CD4-positive, CD25-positive, alpha-beta regulatory T cell (primary cell): ENCODE data around the gene EIF2D. TPM values are rescaled to one million over a fixed set of nuclear protein-coding genes. Genes with fewer than 3 reads are reported as not detected.
A peak's percentile ranks its signal among the peaks of the same experiment; 100 is the strongest.

ENCODE experiments used
- ATAC-seq, 2 donors: fragments of 150-1000 bp; cut with Tn5 transposase; one replicate each; pipeline ENCODE4 v1.10.0; 2021; ENCODE audit warnings: low read depth in 2 of 2, moderate number of reproducible peaks in 2 of 2, moderate library complexity in 1 of 2
- DNase-seq, 3 donors: peaks; one replicate each; pipeline versions ENCODE4 v3.0.0 to v3.0.0-alpha.2; 2012 to 2022; ENCODE audit warnings: mixed read lengths in 1 of 3
- H3K27ac ChIP-seq: one replicate; pipeline ENCODE4 v1.7.0; 2013; ENCODE audit warnings: mild to moderate bottlenecking, low read length; ENCODE audit not compliant: insufficient read depth, poor library complexity, severe bottlenecking
- H3K27me3 ChIP-seq: one replicate; pipeline ENCODE4 v1.7.0; 2013; ENCODE audit warnings: low read length; ENCODE audit not compliant: control insufficient read depth, insufficient read depth
- H3K36me3 ChIP-seq: one replicate; pipeline ENCODE4 v1.7.0; 2013; ENCODE audit warnings: mild to moderate bottlenecking, low read length, moderate library complexity; ENCODE audit not compliant: control insufficient read depth, insufficient read depth
- H3K4me1 ChIP-seq: 2 replicates; pipeline ENCODE4 v1.7.0; 2013; ENCODE audit warnings: mild to moderate bottlenecking, low read length; ENCODE audit not compliant: insufficient read depth, control insufficient read depth, poor library complexity, severe bottlenecking
- H3K4me3 ChIP-seq: one replicate; pipeline ENCODE4 v1.7.0; 2013; ENCODE audit warnings: low read depth, mild to moderate bottlenecking, low read length, moderate library complexity
- H3K9me3 ChIP-seq, 2 experiments: 1 replicate in 1 of 2; 2 replicates in 1 of 2; pipeline ENCODE4 v1.7.0; 2013; ENCODE audit warnings: low read length in 2 of 2, mild to moderate bottlenecking in 1 of 2, moderate library complexity in 1 of 2; ENCODE audit not compliant: control insufficient read depth in 2 of 2
- H3K27ac Mint-ChIP-seq, 3 donors: one replicate each; pipeline ENCODE4 v1.8.0; 2020 to 2022; ENCODE audit warnings: mild to moderate bottlenecking in 3 of 3, mixed read lengths in 3 of 3, moderate library complexity in 2 of 3
- H3K27me3 Mint-ChIP-seq: one replicate; pipeline ENCODE4 v1.8.0; 2022; ENCODE audit warnings: mild to moderate bottlenecking, mixed read lengths
- H3K36me3 Mint-ChIP-seq: one replicate; pipeline ENCODE4 v1.8.0; 2020; ENCODE audit warnings: mixed read lengths
- H3K4me1 Mint-ChIP-seq, 4 donors: one replicate each; pipeline ENCODE4 v1.8.0; 2020 to 2022; ENCODE audit warnings: mixed read lengths in 4 of 4, mild to moderate bottlenecking in 1 of 4
- H3K4me3 Mint-ChIP-seq, 4 donors: one replicate each; pipeline ENCODE4 v1.8.0; 2020 to 2022; ENCODE audit warnings: mild to moderate bottlenecking in 4 of 4, mixed read lengths in 4 of 4, moderate library complexity in 3 of 4
- H3K9me3 Mint-ChIP-seq, 7 donors: one replicate each; pipeline ENCODE4 v1.8.0; 2020 to 2022; ENCODE audit warnings: mixed read lengths in 7 of 7, mild to moderate bottlenecking in 3 of 7, moderate library complexity in 2 of 7
- polyA plus RNA-seq, 4 donors: library from polyadenylated mRNA; unstranded; fragments of 300-500 nt; fragmentation: Illumina TruSeq; gene quantifications; one replicate each; pipeline ENCODE4 v1.2.3, GENCODE V29; 2021
- total RNA-seq: library from RNA; stranded (reverse); gene quantifications from one replicate; pipeline ENCODE4 v1.2.3, GENCODE V29; 2022

The EIF2D gene
- total and polyA plus RNA-seq, 5 donors from 2014 or later, result 21.3 to 35.7 (median 29.8) TPM

GRCh38 chr1:206655471-206655882 is 43.2 kb upstream of the EIF2D start:
- Histone ChIP-seq H3K9me3 (no peaks in the 10 kb centered on the region), H3K4me1 (no peaks in the 10 kb centered on the region), H3K27ac (no peak overlapping the region), H3K27me3 (peaks cover 12% of the 10 kb centered on the region), H3K36me3 (no peaks in the 10 kb centered on the region), H3K4me3 (no peak overlapping the region)
- H3K4me3 Mint-ChIP-seq, result no peak overlapping the region
- no peaks in the 10 kb centered on the region for H3K36me3 Mint-ChIP-seq
- peaks cover 26% of the 10 kb centered on the region for H3K27me3 Mint-ChIP-seq
- H3K27ac Mint-ChIP-seq, result no peak overlapping the region
- DNase-seq, result no peak
- peaks cover 0 to 4% (median 1%) of the 10 kb centered on the region in 4 donors for H3K4me1 Mint-ChIP-seq
- no peaks in the 10 kb centered on the region for H3K9me3 Mint-ChIP-seq
- no peak for ATAC-seq

DNA sequence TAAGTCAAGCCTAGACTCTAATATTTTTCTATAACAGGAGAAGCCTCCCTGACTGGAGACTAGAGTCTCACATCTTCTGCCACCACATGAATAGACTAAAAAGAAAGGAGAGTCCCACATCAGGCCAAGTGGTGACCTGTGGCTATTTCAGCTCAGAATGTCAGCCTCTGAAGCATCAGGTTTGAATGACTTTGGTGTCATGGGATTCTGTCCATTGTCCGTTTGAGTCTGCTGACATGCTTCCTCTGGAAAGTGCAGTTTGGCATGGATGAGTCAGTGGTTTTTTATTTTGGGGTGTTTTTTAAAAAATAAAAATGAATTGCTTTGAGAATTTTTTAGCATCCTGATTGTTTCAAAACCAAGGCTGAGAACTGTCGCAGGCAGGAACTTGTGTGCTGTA is 42.6 kb upstream of the EIF2D start:
- H3K9me3 Mint-ChIP-seq, result no peaks in the 10 kb centered on the region
- H3K36me3 Mint-ChIP-seq, result no peaks in the 10 kb centered on the region
- Histone ChIP-seq H3K9me3 (no peaks in the 10 kb centered on the region), H3K4me1 (no peaks in the 10 kb centered on the region), H3K27me3 (peaks cover 12% of the 10 kb centered on the region), H3K27ac (no peak overlapping the region), H3K4me3 (no peak overlapping the region), H3K36me3 (no peaks in the 10 kb centered on the region)
- H3K27ac Mint-ChIP-seq, result no peak overlapping the region
- ATAC-seq, result no peak
- H3K4me1 Mint-ChIP-seq, result peaks cover 0 to 4% (median 1%) of the 10 kb centered on the region in 4 donors
- no peak overlapping the region for H3K4me3 Mint-ChIP-seq
- H3K27me3 Mint-ChIP-seq, result peaks cover 19% of the 10 kb centered on the region
- DNase-seq, result no peak

DNA sequence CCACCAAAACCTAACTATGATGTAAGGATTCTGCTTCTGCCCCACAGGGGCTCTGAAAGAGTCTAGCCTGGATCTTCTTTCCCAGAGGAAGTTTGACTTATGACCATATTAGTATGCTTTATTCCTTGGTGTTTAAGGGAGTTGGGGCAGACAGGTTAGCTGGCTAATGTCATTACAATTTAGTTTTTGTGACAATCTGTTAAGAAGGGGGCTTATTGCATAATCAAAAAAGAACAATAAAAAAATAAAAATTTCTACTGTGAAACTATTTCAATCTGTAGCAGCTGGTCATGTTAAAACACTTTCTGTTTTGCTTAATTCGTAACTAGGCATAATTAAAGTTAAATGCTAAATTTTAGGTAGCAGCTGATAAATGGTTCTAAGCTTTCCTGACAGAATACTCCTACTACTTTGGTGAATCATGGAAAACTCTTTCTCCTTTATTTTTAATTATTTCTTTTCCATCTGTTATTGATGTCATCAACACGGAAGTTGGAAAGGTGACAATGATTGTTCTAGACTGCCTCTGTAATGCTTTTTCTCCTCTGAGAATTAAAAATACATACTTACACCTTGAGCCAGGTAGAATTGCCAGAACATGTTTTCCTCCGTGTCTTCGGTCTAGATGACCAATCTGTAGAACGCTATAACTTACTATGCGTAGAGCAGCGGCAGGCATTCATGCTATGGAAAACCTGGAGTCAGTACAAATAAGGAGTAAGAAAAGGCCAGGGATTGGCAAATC is 41.6 kb upstream of the EIF2D start:
- Mint-ChIP-seq H3K4me3 (no peak overlapping the region), H3K4me1 (peaks cover 0 to 4% (median 1%) of the 10 kb centered on the region in 4 donors), H3K27me3 (peaks cover 12% of the 10 kb centered on the region), H3K27ac (no peak overlapping the region), H3K36me3 (no peaks in the 10 kb centered on the region), H3K9me3 (no peaks in the 10 kb centered on the region)
- DNase-seq, result no peak
- no peak for ATAC-seq
- H3K36me3 ChIP-seq, result no peaks in the 10 kb centered on the region
- H3K4me1 ChIP-seq, result no peaks in the 10 kb centered on the region
- H3K27ac ChIP-seq, result no peak overlapping the region
- no peaks in the 10 kb centered on the region for H3K9me3 ChIP-seq
- H3K4me3 ChIP-seq, result no peak overlapping the region
- peaks cover 12% of the 10 kb centered on the region for H3K27me3 ChIP-seq

DNA sequence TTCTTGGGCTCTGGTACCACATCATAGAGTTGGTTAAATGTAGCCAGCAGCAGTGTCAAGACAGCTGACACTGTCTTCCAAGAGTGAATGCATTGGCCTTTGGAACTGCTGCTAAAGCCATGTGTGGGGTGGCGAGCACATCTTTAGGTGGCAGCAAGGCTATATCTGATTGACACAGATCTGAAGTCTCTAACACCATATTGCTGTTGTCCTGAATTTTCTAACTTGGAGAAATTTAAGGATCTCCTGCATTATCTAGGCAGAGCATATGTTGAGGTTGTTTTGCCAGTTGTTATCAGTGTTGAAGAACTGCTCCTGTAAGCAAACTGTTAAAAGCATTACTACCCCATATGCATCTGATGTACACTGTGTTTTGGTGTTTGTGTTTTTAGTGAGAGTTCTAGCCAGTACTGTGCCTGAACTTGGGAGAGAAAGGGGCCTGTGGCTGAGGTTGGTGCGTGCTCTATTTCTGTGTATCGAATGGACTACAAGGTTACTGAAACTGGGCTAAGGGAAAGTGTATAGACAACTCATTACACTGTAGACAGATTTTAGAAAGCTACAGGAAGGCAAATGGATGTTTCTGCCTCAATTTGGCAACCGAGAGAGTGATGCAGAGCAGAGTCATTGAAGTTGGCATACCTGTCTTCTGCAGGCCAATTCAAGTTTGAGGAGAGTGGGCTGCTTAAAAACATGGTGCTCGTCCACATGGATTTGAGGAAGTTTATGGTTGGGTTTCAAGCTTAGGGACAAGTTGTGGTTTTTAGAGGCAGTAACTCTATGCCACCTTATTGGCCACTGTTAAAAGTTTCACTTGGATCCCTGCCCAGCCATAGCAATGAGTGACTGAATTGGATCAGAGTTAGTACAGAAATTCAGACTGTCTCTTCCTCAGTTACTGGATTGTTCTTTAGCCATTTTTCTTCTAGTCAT is 40.0 kb upstream of the EIF2D start:
- ATAC-seq (no peak), DNase-seq (no peak)
- H3K27me3 ChIP-seq, result peaks cover 4% of the 10 kb centered on the region
- no peaks in the 10 kb centered on the region for H3K9me3 ChIP-seq
- H3K27ac Mint-ChIP-seq, result peak overlapping the region in 1 of 3 donors; percentile 48
- no peaks in the 10 kb centered on the region for H3K4me1 Mint-ChIP-seq
- H3K4me1 ChIP-seq, result no peaks in the 10 kb centered on the region
- H3K36me3 Mint-ChIP-seq, result no peaks in the 10 kb centered on the region
- H3K27ac ChIP-seq, result no peak overlapping the region
- H3K4me3 ChIP-seq, result no peak overlapping the region
- no peak overlapping the region for H3K4me3 Mint-ChIP-seq
- no peaks in the 10 kb centered on the region for H3K36me3 ChIP-seq
- no peaks in the 10 kb centered on the region for H3K9me3 Mint-ChIP-seq
- no peaks in the 10 kb centered on the region for H3K27me3 Mint-ChIP-seq

DNA sequence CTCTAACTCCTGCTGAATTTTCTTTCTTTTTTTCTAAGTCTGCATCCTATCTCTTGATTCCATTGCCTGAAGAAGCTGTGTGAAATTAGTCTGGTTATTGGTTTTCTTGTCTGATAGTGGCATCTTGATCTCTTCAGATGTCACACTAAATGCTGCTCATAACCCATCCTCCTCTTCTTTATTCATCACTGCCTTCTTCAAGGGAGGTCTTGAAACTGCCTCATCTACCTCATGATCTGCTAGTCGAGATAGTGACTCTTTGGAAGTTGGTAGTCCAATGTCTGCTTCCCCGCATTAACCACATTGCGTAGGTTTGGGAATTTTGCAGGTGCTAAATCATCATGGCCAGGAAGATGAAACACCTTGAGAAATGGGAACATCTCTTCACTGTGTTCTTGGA is 38.7 kb upstream of the EIF2D start:
- H3K27ac Mint-ChIP-seq, result no peak overlapping the region
- Histone ChIP-seq H3K27ac (no peak overlapping the region), H3K36me3 (no peaks in the 10 kb centered on the region), H3K4me1 (no peaks in the 10 kb centered on the region), H3K4me3 (no peak overlapping the region), H3K27me3 (no peaks in the 10 kb centered on the region), H3K9me3 (no peaks in the 10 kb centered on the region)
- H3K4me3 Mint-ChIP-seq, result no peak overlapping the region
- ATAC-seq, result no peak
- H3K27me3 Mint-ChIP-seq, result no peaks in the 10 kb centered on the region
- H3K4me1 Mint-ChIP-seq, result no peaks in the 10 kb centered on the region
- no peak for DNase-seq
- H3K36me3 Mint-ChIP-seq, result no peaks in the 10 kb centered on the region
- no peaks in the 10 kb centered on the region for H3K9me3 Mint-ChIP-seq

GRCh38 chr1:206649261-206649921 is 37.1 kb upstream of the EIF2D start:
- no peak overlapping the region for H3K4me3 ChIP-seq
- no peak for ATAC-seq
- no peak for DNase-seq
- H3K27ac ChIP-seq, result no peak overlapping the region
- H3K36me3 Mint-ChIP-seq, result no peaks in the 10 kb centered on the region
- H3K9me3 Mint-ChIP-seq, result no peaks in the 10 kb centered on the region
- H3K27me3 ChIP-seq, result no peaks in the 10 kb centered on the region
- H3K27me3 Mint-ChIP-seq, result no peaks in the 10 kb centered on the region
- H3K4me3 Mint-ChIP-seq, result peak overlapping the region in 1 of 4 donors; percentile 21
- H3K4me1 Mint-ChIP-seq, result no peaks in the 10 kb centered on the region
- H3K4me1 ChIP-seq, result no peaks in the 10 kb centered on the region
- H3K9me3 ChIP-seq, result no peaks in the 10 kb centered on the region
- H3K27ac Mint-ChIP-seq, result no peak overlapping the region
- H3K36me3 ChIP-seq, result no peaks in the 10 kb centered on the region

GRCh38 chr1:206647224-206647623 is 35.0 kb upstream of the EIF2D start:
- no peaks in the 10 kb centered on the region for H3K36me3 Mint-ChIP-seq
- Histone ChIP-seq H3K36me3 (no peaks in the 10 kb centered on the region), H3K27me3 (no peaks in the 10 kb centered on the region), H3K4me1 (no peaks in the 10 kb centered on the region), H3K27ac (no peak overlapping the region), H3K9me3 (no peaks in the 10 kb centered on the region), H3K4me3 (no peak overlapping the region)
- no peak overlapping the region for H3K4me3 Mint-ChIP-seq
- H3K4me1 Mint-ChIP-seq, result no peaks in the 10 kb centered on the region
- no peak for ATAC-seq
- no peak for DNase-seq
- no peak overlapping the region for H3K27ac Mint-ChIP-seq
- H3K9me3 Mint-ChIP-seq, result no peaks in the 10 kb centered on the region
- no peaks in the 10 kb centered on the region for H3K27me3 Mint-ChIP-seq
